Lung (tissue), 12 donors: ENCODE data around the gene FILIP1. TPM values are rescaled to one million over a fixed set of nuclear protein-coding genes. Genes with fewer than 3 reads are reported as not detected.
A peak's percentile ranks its signal among the peaks of the same experiment; 100 is the strongest.

Source experiments
- ATAC-seq: fragments of 200-7000 bp; cut with Tn5 transposase; one replicate; pipeline ENCODE4 v1.9.1; 2020; ENCODE audit warnings: moderate number of reproducible peaks; ENCODE audit not compliant: insufficient read depth, low FRiP score
- DNase-seq, 3 donors: peaks; one replicate each; pipeline ENCODE4 v3.0.0-alpha.2; 2013 to 2017
- H3K27ac ChIP-seq, 2 donors: one replicate each; pipeline ENCODE4 v1.5.1; 2013; ENCODE audit warnings: mild to moderate bottlenecking in 2 of 2, moderate library complexity in 2 of 2, control low read depth in 1 of 2, inconsistent platforms in 1 of 2, low read depth in 1 of 2, low read length in 1 of 2
- H3K27me3 ChIP-seq, 3 donors: one replicate each; pipeline ENCODE4 v1.5.1; 2013; ENCODE audit warnings: low read length in 2 of 3; ENCODE audit not compliant: control insufficient read depth in 3 of 3, insufficient read depth in 3 of 3
- H3K36me3 ChIP-seq, 4 donors: one replicate each; pipeline ENCODE4 v1.5.1; 2013; ENCODE audit warnings: low read length in 4 of 4, mild to moderate bottlenecking in 1 of 4, moderate library complexity in 1 of 4; ENCODE audit not compliant: control insufficient read depth in 4 of 4, insufficient read depth in 4 of 4
- H3K4me1 ChIP-seq, 5 donors: one replicate each; pipeline ENCODE4 v1.5.1; 2013; ENCODE audit warnings: low read length in 5 of 5, mild to moderate bottlenecking in 2 of 5, moderate library complexity in 1 of 5; ENCODE audit not compliant: control insufficient read depth in 5 of 5, insufficient read depth in 5 of 5
- H3K4me3 ChIP-seq: one replicate; pipeline ENCODE4 v1.5.1; 2013; ENCODE audit warnings: mild to moderate bottlenecking, control low read depth, moderate library complexity
- H3K9ac ChIP-seq, 2 donors: one replicate each; pipeline ENCODE4 v1.5.1; 2013; ENCODE audit warnings: low read length in 2 of 2, control low read depth in 1 of 2; ENCODE audit not compliant: insufficient read depth in 1 of 2
- H3K9me3 ChIP-seq, 4 donors: one replicate each; pipeline ENCODE4 v1.5.1; 2013; ENCODE audit warnings: low read length in 3 of 4, mild to moderate bottlenecking in 1 of 4, moderate library complexity in 1 of 4; ENCODE audit not compliant: control insufficient read depth in 4 of 4, insufficient read depth in 3 of 4
- CTCF ChIP-seq: IDR thresholded peaks from 2 replicates; pipeline ENCODE4 v1.5.1; 2012; ENCODE audit warnings: mild to moderate bottlenecking; ENCODE audit errors: control extremely low read depth, extremely low read depth
- WGBS, 2 donors: extraction: QIAGEN DNeasy Blood & Tissue Kit; methylation state at CpG; one replicate each; pipeline ENCODE4 v1.1.7; 2013; 5-methylcytosine and 5-hydroxymethylcytosine counted together
- polyA plus RNA-seq, 2 donors: library from polyadenylated mRNA; stranded (reverse); fragments of 200-250 nt; gene quantifications; one replicate each; pipeline ENCODE4 v1.2.1, GENCODE V29; 2013
- total RNA-seq, 2 donors: library from RNA; depleted of rRNA in 1 of 2; stranded (reverse); fragments of >200 nt in 1 of 2; gene quantifications; one replicate each; pipeline ENCODE4 v1.2.1, GENCODE V29; 2014 to 2021
- donor health status: control.
- donor health status: control.
- donor health status: Bipolar disorder and iron deficiency.
- donor health status: healthy.
- donor health status: DM: yes; HTN: yes; CAD: no.

FILIP1 gene
- total and polyA plus RNA-seq, 4 donors: 5.6 to 24.1 (median 11.1) TPM

- Histone ChIP-seq H3K27ac (no peak overlapping the region), H3K9ac (no peak overlapping the region), H3K4me3 (no peak overlapping the region), H3K36me3 (peaks cover 0 to 6% (median 1%) of the 10 kb centered on the region in 4 donors), H3K9me3 (no peaks in the 10 kb centered on the region), H3K27me3 (no peaks in the 10 kb centered on the region), H3K4me1 (peaks cover 4 to 33% (median 22%) of the 10 kb centered on the region in 5 donors)
- DNase-seq: no peak
- no peak for ATAC-seq
- TF ChIP-seq CTCF: no peak
- 74 to 89% methylated on average over 4 of the region's 4 CpGs for WGBS, 2 donors
Measured at GRCh38 chr6:75481936-75482593, 11.5 kb downstream of the FILIP1 start.

- H3K4me3 ChIP-seq: no peak overlapping the region
- no peak overlapping the region for H3K9ac ChIP-seq
- no peaks in the 10 kb centered on the region for H3K27me3 ChIP-seq
- 79 to 90% methylated on average over 1 of the region's 1 CpG for WGBS, 2 donors
- H3K36me3 ChIP-seq: peaks cover 0 to 4% (median 0%) of the 10 kb centered on the region in 4 donors
- no peak for TF ChIP-seq CTCF
- H3K27ac ChIP-seq: peak overlapping the region; percentile 26 to 36
- no peaks in the 10 kb centered on the region for H3K9me3 ChIP-seq
- no peak for ATAC-seq
- peak in 1 of 3 donors; percentile 33 for DNase-seq
- peaks cover 4 to 29% (median 19%) of the 10 kb centered on the region in 5 donors for H3K4me1 ChIP-seq
Measured at GRCh38 chr6:75481394-75481793, 12.2 kb downstream of the FILIP1 start.

GRCh38 chr6:75480425-75480824, 13.2 kb downstream of the FILIP1 start:
- Histone ChIP-seq H3K27me3 (no peaks in the 10 kb centered on the region), H3K4me3 (no peak overlapping the region), H3K9ac (no peak overlapping the region), H3K4me1 (peaks cover 3 to 23% (median 19%) of the 10 kb centered on the region in 5 donors), H3K27ac (no peak overlapping the region), H3K9me3 (no peaks in the 10 kb centered on the region), H3K36me3 (peaks cover 0 to 4% (median 0%) of the 10 kb centered on the region in 4 donors)
- DNase-seq: peak in 2 of 3 donors; percentile 68 to 80
- WGBS, 2 donors: 40 to 88% methylated on average over 1 of the region's 1 CpG
- no peak for ATAC-seq
- no peak for TF ChIP-seq CTCF
